GM21528 (cell line): Measurements from ENCODE around the gene ELP2.
A peak's percentile ranks its signal among the peaks of the same experiment; 100 is the strongest.
"Not testable (repeated sequence)": the region's sequence is repeated elsewhere in the genome, so short reads cannot be mapped to it uniquely, and the experiment has no call there.

Source experiments
- ATAC-seq: cut with Tn5 transposase; IDR thresholded peaks from one replicate; pipeline ENCODE4 v1.9.1; 2021; ENCODE audit warnings: mild to moderate bottlenecking, moderate library complexity; ENCODE audit not compliant: unreplicated experiment, low FRiP score

The ELP2 gene

GRCh38 chr18:36187193-36187825, 57.6 kb downstream of the ELP2 start, which contains the start of gene MOCOS:
TSS of gene MOCOS (plus strand) at chr18:36187497. CDS start at chr18:36187540, 43 bp downstream.
- peak; percentile 81 for ATAC-seq

- no peak for ATAC-seq
Measured at GRCh38 chr18:36187826-36188721, 58.4 kb downstream of the ELP2 start.

DNA sequence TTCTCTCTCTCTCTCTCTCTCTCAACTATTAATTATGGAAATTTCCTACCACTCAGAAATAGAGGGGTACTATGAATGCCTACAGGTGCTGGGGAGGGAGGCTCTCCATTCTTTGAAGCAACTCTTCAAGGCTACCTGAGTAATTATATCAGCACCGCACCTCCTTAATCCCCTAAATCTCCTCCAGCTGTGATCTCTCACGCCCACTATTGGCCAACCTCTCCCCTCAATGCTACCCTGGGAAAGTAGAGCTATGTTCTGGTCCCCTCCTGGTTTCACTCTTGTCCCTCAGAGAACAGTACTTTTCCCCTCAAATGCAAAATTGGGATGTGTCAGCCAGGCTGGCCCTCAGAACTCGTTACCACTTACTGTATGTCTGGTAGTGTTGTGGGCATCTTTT, 59.2 kb downstream of the ELP2 start:
- no peak for ATAC-seq

- no peak for ATAC-seq
Measured at GRCh38 chr18:36189486-36189885, 59.8 kb downstream of the ELP2 start.

- ATAC-seq, result no peak
Measured at GRCh38 chr18:36191286-36191685, 61.6 kb downstream of the ELP2 start.

DNA sequence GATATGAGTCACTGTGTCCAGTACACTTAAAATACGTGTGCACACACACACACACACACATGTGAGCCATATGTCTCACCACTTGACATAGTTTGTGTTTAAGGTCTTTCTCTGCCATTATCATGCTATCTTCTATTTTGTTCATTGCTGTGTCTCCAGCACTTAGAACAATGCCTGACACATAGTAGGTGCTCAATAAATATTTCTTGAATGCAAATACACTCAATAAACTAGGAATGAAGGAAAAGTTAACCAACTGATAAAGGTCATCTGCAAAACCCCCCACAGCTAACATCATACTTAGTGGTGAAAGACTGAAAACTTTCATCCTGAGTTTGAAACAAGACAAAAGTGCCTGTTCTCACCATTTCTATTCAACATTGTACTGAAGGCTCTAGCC, 62.0 kb downstream of the ELP2 start:
- no peak for ATAC-seq

- ATAC-seq, result no peak
Measured at GRCh38 chr18:36194600-36195315, 65.1 kb downstream of the ELP2 start.

DNA sequence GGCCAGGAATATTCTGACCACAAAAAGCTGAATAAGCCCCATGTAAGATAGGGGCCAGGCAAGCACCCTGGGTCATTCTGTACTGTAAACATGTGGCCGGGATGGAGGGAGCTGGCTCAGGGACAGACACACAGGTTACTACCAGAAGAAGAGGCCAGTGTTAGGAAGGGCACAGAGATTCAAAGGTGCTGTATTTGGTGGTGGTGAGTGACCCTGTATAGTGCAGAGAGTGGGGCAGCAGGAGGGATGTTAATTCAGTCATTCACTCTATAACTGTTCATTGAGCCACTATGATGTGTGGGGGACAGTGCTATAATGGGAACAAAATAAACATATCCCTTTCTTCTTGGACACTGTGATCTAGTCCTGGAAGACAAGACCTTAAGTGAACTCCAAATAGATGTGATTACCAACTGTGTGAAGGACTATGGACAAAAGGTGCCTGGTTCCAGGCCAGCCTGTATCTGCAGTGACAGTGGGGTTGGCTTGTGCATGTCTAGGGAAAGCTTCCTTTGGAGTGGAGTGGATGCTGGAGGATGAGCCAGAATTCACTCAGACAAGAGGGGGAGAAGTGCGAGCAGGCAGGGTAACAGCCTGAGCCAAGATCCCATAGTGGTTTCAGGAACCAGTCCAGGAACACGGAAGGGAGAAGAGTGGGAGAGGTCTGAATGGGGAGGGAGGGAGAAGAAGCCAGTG, 65.9 kb downstream of the ELP2 start:
- no peak for ATAC-seq

GRCh38 chr18:36196238-36196995, 66.7 kb downstream of the ELP2 start:
- no peak for ATAC-seq

GRCh38 chr18:36197511-36198166, 67.9 kb downstream of the ELP2 start:
- ATAC-seq, result no peak

DNA sequence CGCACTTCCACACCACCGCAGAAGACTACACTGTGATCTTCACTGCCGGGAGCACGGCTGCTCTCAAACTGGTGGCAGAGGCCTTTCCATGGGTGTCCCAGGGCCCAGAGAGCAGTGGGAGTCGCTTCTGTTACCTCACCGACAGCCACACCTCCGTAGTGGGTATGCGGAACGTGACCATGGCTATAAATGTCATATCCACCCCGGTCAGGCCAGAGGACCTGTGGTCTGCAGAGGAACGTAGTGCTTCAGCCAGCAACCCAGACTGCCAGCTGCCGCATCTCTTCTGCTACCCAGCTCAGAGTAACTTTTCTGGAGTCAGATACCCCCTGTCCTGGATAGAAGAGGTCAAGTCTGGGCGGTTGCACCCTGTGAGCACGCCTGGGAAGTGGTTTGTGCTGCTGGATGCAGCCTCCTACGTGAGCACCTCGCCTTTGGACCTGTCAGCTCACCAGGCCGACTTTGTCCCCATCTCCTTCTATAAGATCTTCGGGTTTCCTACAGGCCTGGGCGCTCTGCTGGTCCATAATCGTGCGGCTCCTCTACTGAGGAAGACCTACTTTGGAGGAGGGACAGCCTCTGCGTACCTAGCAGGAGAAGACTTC, 70.1 kb downstream of the ELP2 start:
- no peak for ATAC-seq

DNA sequence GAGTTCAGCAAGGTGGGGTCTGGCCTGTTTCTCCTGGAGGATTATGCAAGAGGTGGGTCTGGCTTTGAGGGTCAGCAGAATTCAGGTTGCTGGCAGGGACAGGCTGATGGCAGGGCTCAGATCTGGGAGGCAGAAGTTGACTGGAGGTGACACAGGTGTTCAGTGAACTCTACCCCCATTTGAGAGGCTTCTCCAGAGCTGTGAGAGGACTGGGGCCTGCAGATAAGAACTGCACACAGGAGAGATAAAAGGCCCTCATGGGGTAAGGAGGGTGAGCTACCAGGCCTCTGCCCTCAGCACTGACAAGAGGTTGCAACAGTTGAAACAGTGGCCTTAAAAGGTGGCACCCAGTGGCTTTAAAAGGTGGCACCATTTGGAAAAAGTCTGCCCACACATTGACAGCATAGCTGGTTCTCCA, 70.7 kb downstream of the ELP2 start:
- no peak for ATAC-seq

- no peak for ATAC-seq
Measured at GRCh38 chr18:36201765-36202164, 72.1 kb downstream of the ELP2 start.

GRCh38 chr18:36203360-36203895, 73.7 kb downstream of the ELP2 start:
- no peak for ATAC-seq

GRCh38 chr18:36205166-36205565, 75.5 kb downstream of the ELP2 start:
- ATAC-seq, result no peak

GRCh38 chr18:36207303-36207702, 77.6 kb downstream of the ELP2 start:
- no peak for ATAC-seq

DNA sequence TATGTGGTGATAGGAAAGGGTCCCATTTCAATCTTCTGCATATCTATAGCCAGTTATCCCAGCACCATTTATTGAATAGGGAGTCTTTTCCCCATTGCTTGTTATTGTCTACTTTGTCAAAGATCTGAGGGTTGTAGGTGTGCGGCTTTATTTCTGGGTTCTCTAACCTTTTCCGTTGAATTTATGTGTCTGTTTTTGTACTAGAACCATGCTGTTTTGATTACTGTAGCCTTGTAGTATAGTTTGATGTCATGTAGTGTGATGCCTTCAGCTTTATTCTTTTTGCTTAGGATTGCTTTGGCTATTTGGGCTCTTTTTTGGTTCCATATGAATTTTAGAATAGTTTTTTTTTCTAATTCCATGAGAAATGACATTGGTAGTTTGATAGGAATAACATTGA, 78.3 kb downstream of the ELP2 start:
- ATAC-seq, result not testable (repeated sequence)

- no peak for ATAC-seq
Measured at GRCh38 chr18:36211612-36212065, 81.9 kb downstream of the ELP2 start.
